RWPE1 (cell line): ENCODE measurements around the gene PARN.
"Not testable (repeated sequence)": the region's sequence is repeated elsewhere in the genome, so short reads cannot be mapped to it uniquely, and the experiment has no call there.

Experiments
- CTCF ChIA-PET: fragments of 350-600 bp; sonication (Branson Sonifier 250); formaldehyde crosslinking; extraction: SDS; loops from one replicate; lab custom pipeline; 2021; lab: Yijun Ruan, JAX
- POLR2A ChIA-PET: fragments of 400-600 bp; formaldehyde crosslinking; extraction: SDS; loops from one replicate; lab custom pipeline; 2020; ENCODE audit warnings: antibody characterized with exemption; ENCODE audit not compliant: low non-redundant PET; lab: Yijun Ruan, JAX
- DNase-seq: peaks from one replicate; pipeline ENCODE4 v3.0.0; 2012; ENCODE audit warnings: low spot score
- H3K27ac ChIP-seq: fragments of 450-650 bp; 2 replicates; pipeline ENCODE4 v1.5.1; 2017
- CTCF ChIP-seq: fragments of 450-650 bp; conservative IDR thresholded peaks from 2 replicates; pipeline ENCODE4 v1.5.1; 2017; ENCODE audit warnings: low read depth, mild to moderate bottlenecking

Gene PARN

GRCh38 chr16:14549789-14550153 is 80.3 kb downstream of the PARN start:
- no peak for DNase-seq
- CTCF ChIA-PET = interaction anchor here (0.7 to 1.1 kb wide), 2 partner anchors 12 to 233 kb away, joined by 3 read pairs; no protein-coding TSS in a partner anchor
- H3K27ac ChIP-seq = no peak overlapping the region
- TF ChIP-seq CTCF = no peak
- POLR2A ChIA-PET = no interaction called here

GRCh38 chr16:14548933-14549788 is 80.9 kb downstream of the PARN start:
- TF ChIP-seq CTCF = no peak
- no peak overlapping the region for H3K27ac ChIP-seq
- POLR2A ChIA-PET = no interaction called here
- CTCF ChIA-PET = interaction anchor here (1.1 kb wide), 1 partner anchor 11 kb away, joined by 3 read pairs; no protein-coding TSS in a partner anchor
- DNase-seq = no peak

GRCh38 chr16:14545346-14545884 is 84.6 kb downstream of the PARN start:
- H3K27ac ChIP-seq = no peak overlapping the region
- no peak for DNase-seq
- POLR2A ChIA-PET = interaction anchor here (0.6 kb wide), 1 partner anchor 78 kb away, joined by 3 read pairs; no protein-coding TSS in a partner anchor
- no peak for TF ChIP-seq CTCF
- CTCF ChIA-PET = interaction anchor here (0.7 kb wide), 1 partner anchor 9 kb away, joined by 4 read pairs; no protein-coding TSS in a partner anchor

GRCh38 chr16:14544846-14545245 is 85.2 kb downstream of the PARN start:
- H3K27ac ChIP-seq, POLR2A ChIA-PET, DNase-seq, CTCF ChIA-PET: not testable (repeated sequence)

GRCh38 chr16:14539631-14540030 is 90.4 kb downstream of the PARN start:
- TF ChIP-seq CTCF = no peak
- no peak for DNase-seq
- ChIA-PET CTCF (no interaction called here), POLR2A (no interaction called here)
- no peak overlapping the region for H3K27ac ChIP-seq

GRCh38 chr16:14539156-14539555 is 90.9 kb downstream of the PARN start:
- CTCF ChIA-PET = no interaction called here
- POLR2A ChIA-PET = no interaction called here
- DNase-seq = no peak

More at GRCh38 chr16:14539156-14539555, 90.9 kb downstream of the PARN start:
- H3K27ac ChIP-seq = no peak overlapping the region
- TF ChIP-seq CTCF = no peak
